Endothelial cell of umbilical vein (primary cell): ENCODE data around the gene CAMTA1. TPM values are rescaled to one million over a fixed set of nuclear protein-coding genes. Genes with fewer than 3 reads are reported as not detected.

ENCODE experiments used
- BruUV-seq: library from RNA; stranded (reverse); fragments of 400-500 nt; replicated peaks from 2 replicates; lab custom pipeline; 2021; lab: Mats Ljungman, UMichigan
- CTCF ChIA-PET: fragments of 300-600, 350-600 bp; sonication (Branson Sonifier 250); formaldehyde crosslinking; loops from one replicate; lab custom pipeline; 2021; ENCODE audit warnings: antibody characterized with exemption, inconsistent platforms; lab: Charles Lee
- POLR2A ChIA-PET: fragments of 300-600, 350-600 bp; sonication (Branson Sonifier 250); formaldehyde crosslinking; loops from one replicate; lab custom pipeline; 2021; ENCODE audit warnings: antibody characterized with exemption, inconsistent platforms; lab: Charles Lee
- DNase-seq: peaks from one replicate; pipeline ENCODE4 v3.0.0-alpha.2; 2011; ENCODE audit warnings: low read depth, low spot score
- FAIRE-seq: peaks from 2 replicates; lab custom pipeline; 2011; peaks lifted over from hg19 to GRCh38; lab: Jason Lieb, UNC
- H2AFZ ChIP-seq: 2 replicates; pipeline ENCODE4 v1.6.0; 2012; ENCODE audit warnings: low read depth, low read length, control low read depth, inconsistent platforms
- H3K27ac ChIP-seq: 2 replicates; pipeline ENCODE4 v1.5.1; 2011; ENCODE audit warnings: low read depth, mild to moderate bottlenecking, control low read depth, low read length, moderate library complexity; ENCODE audit not compliant: insufficient read depth
- H3K27me3 ChIP-seq, 2 experiments: 2 replicates each; pipeline versions ENCODE4 v1.6.0 to v1.6.1; 2011; ENCODE audit warnings: low read length in 2 of 2, mixed read lengths in 1 of 2; ENCODE audit not compliant: control insufficient read depth in 2 of 2, insufficient read depth in 2 of 2
- H3K36me3 ChIP-seq, 2 experiments: 2 replicates in 1 of 2; 3 replicates in 1 of 2; pipeline ENCODE4 v1.5.1; 2011; ENCODE audit warnings: low read length in 2 of 2, mild to moderate bottlenecking in 1 of 2, moderate library complexity in 1 of 2; ENCODE audit not compliant: control insufficient read depth in 2 of 2, insufficient read depth in 2 of 2; ENCODE audit errors: extremely low read depth in 1 of 2
- H3K4me1 ChIP-seq: 3 replicates; pipeline ENCODE4 v1.5.1; 2011; ENCODE audit warnings: mild to moderate bottlenecking, low read length; ENCODE audit not compliant: control insufficient read depth, insufficient read depth; ENCODE audit errors: extremely low read depth
- H3K4me2 ChIP-seq: 2 replicates; pipeline ENCODE4 v1.6.1; 2011; ENCODE audit warnings: low read length, control low read depth, mixed read lengths; ENCODE audit not compliant: insufficient read depth
- H3K4me3 ChIP-seq, 3 experiments: fragments of 200-600 bp in 1 of 3; sonication (generic), shearing (Covaris generic) in 1 of 3; replicated peaks in 1 of 3; 2 replicates each; pipeline ENCODE4 v1.5.1; 2011 to 2016; ENCODE audit warnings: control low read depth in 3 of 3, low read length in 3 of 3, mild to moderate bottlenecking in 2 of 3, inconsistent platforms in 1 of 3, low read depth in 1 of 3, moderate library complexity in 1 of 3; ENCODE audit not compliant: insufficient read depth in 1 of 3
- H3K79me2 ChIP-seq: 2 replicates; pipeline ENCODE4 v1.6.0; 2012; ENCODE audit warnings: low read length, inconsistent platforms; ENCODE audit not compliant: control insufficient read depth, insufficient read depth
- H3K9ac ChIP-seq: replicated peaks from 2 replicates; pipeline ENCODE3; 2011; ENCODE audit warnings: low read length, control low read depth; ENCODE audit not compliant: insufficient read depth; ENCODE audit errors: extremely low read depth
- H3K9me1 ChIP-seq: replicated peaks from 3 replicates; pipeline ENCODE4 v1.6.0; 2011; ENCODE audit warnings: mild to moderate bottlenecking, low read length; ENCODE audit not compliant: control insufficient read depth, insufficient read depth; ENCODE audit errors: extremely low read depth
- H3K9me3 ChIP-seq: replicated peaks from 2 replicates; pipeline ENCODE4 v1.5.1; 2012; ENCODE audit warnings: low read length, inconsistent platforms; ENCODE audit not compliant: control insufficient read depth, insufficient read depth
- H4K20me1 ChIP-seq: replicated peaks from 2 replicates; pipeline ENCODE3; 2011; ENCODE audit warnings: mild to moderate bottlenecking, low read length; ENCODE audit not compliant: control insufficient read depth, insufficient read depth; ENCODE audit errors: extremely low read depth
- CTCF ChIP-seq, 2 donors: IDR thresholded peaks; 1 replicate in 1 of 2; 2 replicates in 1 of 2; pipeline ENCODE4 v1.5.1; 2011; ENCODE audit warnings: low read length in 2 of 2, mild to moderate bottlenecking in 2 of 2, moderate library complexity in 2 of 2, control low read depth in 1 of 2, inconsistent platforms in 1 of 2, low read depth in 1 of 2; ENCODE audit not compliant: insufficient read depth in 1 of 2; ENCODE audit errors: extremely low read depth in 1 of 2
- EZH2 ChIP-seq: IDR thresholded peaks from 2 replicates; pipeline ENCODE4 v1.6.1; 2012; ENCODE audit warnings: borderline replicate concordance, low read depth, mild to moderate bottlenecking, moderate library complexity, low read length, inconsistent platforms; ENCODE audit not compliant: severe bottlenecking
- FOS ChIP-seq: IDR thresholded peaks from 2 replicates; pipeline ENCODE4 v1.6.1; 2011; ENCODE audit warnings: mild to moderate bottlenecking, low read length, moderate library complexity, borderline replicate concordance; ENCODE audit not compliant: insufficient read depth
- GATA2 ChIP-seq: IDR thresholded peaks from 2 replicates; pipeline ENCODE4 v1.7.0; 2011; ENCODE audit warnings: low read depth, mild to moderate bottlenecking, moderate library complexity, mixed read lengths, low read length; ENCODE audit not compliant: insufficient read length, insufficient read depth
- JUN ChIP-seq: IDR thresholded peaks from 2 replicates; pipeline ENCODE4 v1.6.1; 2011; ENCODE audit warnings: borderline replicate concordance, low read depth; ENCODE audit not compliant: insufficient read length, insufficient read depth
- MAX ChIP-seq: IDR thresholded peaks from 2 replicates; pipeline ENCODE4 v1.6.1; 2011; ENCODE audit not compliant: insufficient read depth, insufficient read length
- MYC ChIP-seq: IDR thresholded peaks from one replicate; pipeline ENCODE4 v1.6.1; 2011; ENCODE audit warnings: mild to moderate bottlenecking, low read depth, low read length
- POLR2A ChIP-seq: IDR thresholded peaks from 2 replicates; pipeline ENCODE4 v1.6.1; 2012; ENCODE audit warnings: low read depth, mild to moderate bottlenecking, control low read depth, low read length
- POLR2AphosphoS5 ChIP-seq: IDR thresholded peaks from 2 replicates; pipeline ENCODE4 v1.6.1; 2012; ENCODE audit warnings: low read depth, mild to moderate bottlenecking, control low read depth, low read length, moderate library complexity; ENCODE audit not compliant: insufficient read depth
- dilution Hi-C: fragments of 300-500 bp; cut with MboI; formaldehyde crosslinking; loops from one replicate; pipeline ENCODE4 v1.15.0; 2019; ENCODE audit warnings: low sequenced_read_pairs; ENCODE audit not compliant: extremely low pct_ligation_motif_present
- intact Hi-C: fragments of 100-400 bp; cut with micrococcal nuclease; formaldehyde crosslinking; loops from one replicate; pipeline ENCODE4 v1.10.0; 2022
- polyA plus RNA-seq, 4 experiments: library from polyadenylated mRNA; depleted of rRNA in 3 of 4; stranded (reverse) in 3 of 4; unstranded in 1 of 4; fragments of >200 nt; gene quantifications; 2 replicates each; pipeline versions ENCODE4 v1.2.1 to v1.2.3, GENCODE V29; 2011 to 2012; ENCODE audit warnings: missing spikeins in 1 of 4
- total RNA-seq: library from RNA; stranded (reverse); gene quantifications from 2 replicates; pipeline ENCODE4 v1.2.3, GENCODE V29; 2021

Gene CAMTA1
- total and polyA plus RNA-seq, 2 donors (not counting 3 experiments of a cell fraction or from before 2014, with no cell fraction given): 50.8 to 92.7 TPM

- Histone ChIP-seq H3K27me3 (no peaks in the 10 kb centered on the region), H2AFZ (no peak overlapping the region), H3K4me3 (no peak overlapping the region), H3K36me3 (no peaks in the 10 kb centered on the region), H3K27ac (no peak overlapping the region), H3K4me1 (peaks cover 31% of the 10 kb centered on the region), H3K4me2 (no peak overlapping the region), H3K9ac (no peak overlapping the region), H4K20me1 (no peaks in the 10 kb centered on the region), H3K79me2 (peaks cover 52% of the 10 kb centered on the region), H3K9me3 (no peaks in the 10 kb centered on the region), H3K9me1 (no peaks in the 10 kb centered on the region)
- FAIRE-seq: peak; percentile 18
- TF ChIP-seq POLR2AphosphoS5 (no peak), POLR2A (no peak), MAX (no peak), FOS (no peak), CTCF (IDR thresholded peaks at IDR 0.05; ENCODE audit: extremely low read depth in 1 of 2, insufficient read depth in 1 of 2, low read depth in 1 of 2, low read length in 2 of 2) (no peak), JUN (no peak), EZH2 (no peak), MYC (no peak), GATA2 (no peak)
- intact Hi-C loops: no loop called here
- dilution Hi-C loops: no loop called here
- CTCF ChIA-PET: interaction anchor here (1.1 to 3.5 kb wide), 6 partner anchors 16 to 268 kb away, joined by 3 to 25 read pairs (median 5); no protein-coding TSS in a partner anchor
- no TSS peak for BruUV-seq
- POLR2A ChIA-PET: no interaction called here
- DNase-seq: peak; percentile 63
These were observed 16.7 kb downstream of the CAMTA1 start for GRCh38 chr1:6801966-6802365.
